Coronary artery (tissue), 2 donors: ENCODE data around the gene UBE2G2.
A peak's percentile ranks its signal among the peaks of the same experiment; 100 is the strongest.

Source experiments
- DNase-seq: peaks from one replicate; pipeline ENCODE4 v3.0.0-alpha.2; 2017; ENCODE audit warnings: low spot score
- H3K27ac ChIP-seq, 2 donors: fragments of 200-600 bp; sonication (generic); one replicate each; pipeline ENCODE4 v1.5.1; 2016 to 2019
- H3K4me3 ChIP-seq: fragments of 200-600 bp; sonication (generic); 2 replicates; pipeline ENCODE4 v1.5.1; 2016; ENCODE audit warnings: mild to moderate bottlenecking, moderate library complexity
- CTCF ChIP-seq: fragments of 200-600 bp; sonication (generic); IDR thresholded peaks from one replicate; pipeline ENCODE4 v1.5.1; 2019; ENCODE audit warnings: antibody characterized with exemption

The UBE2G2 gene

DNA sequence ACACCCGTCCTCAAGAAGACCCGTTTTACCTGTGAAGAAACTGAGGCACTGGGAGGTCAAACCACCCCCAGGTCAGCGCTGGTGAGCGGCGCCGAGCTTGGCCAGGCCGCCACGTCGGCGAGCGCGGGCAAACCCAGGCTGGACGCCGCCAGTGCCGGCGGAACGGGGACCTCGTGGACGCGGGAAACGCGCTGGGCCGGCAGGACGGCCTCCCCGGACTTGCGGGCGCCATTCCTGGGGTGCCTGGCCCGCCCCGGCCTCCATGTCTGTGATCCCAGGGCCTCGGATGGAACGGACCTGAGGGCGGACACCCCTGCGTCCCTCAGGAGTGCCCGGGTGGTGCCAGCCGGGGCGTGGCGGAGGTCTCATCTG, 17.0 kb upstream of the UBE2G2 start:
- no peak for TF ChIP-seq CTCF
- no peak for DNase-seq
- Histone ChIP-seq H3K27ac (peak overlapping the region; percentile 82 to 94), H3K4me3 (peak overlapping the region; percentile 77)

DNA sequence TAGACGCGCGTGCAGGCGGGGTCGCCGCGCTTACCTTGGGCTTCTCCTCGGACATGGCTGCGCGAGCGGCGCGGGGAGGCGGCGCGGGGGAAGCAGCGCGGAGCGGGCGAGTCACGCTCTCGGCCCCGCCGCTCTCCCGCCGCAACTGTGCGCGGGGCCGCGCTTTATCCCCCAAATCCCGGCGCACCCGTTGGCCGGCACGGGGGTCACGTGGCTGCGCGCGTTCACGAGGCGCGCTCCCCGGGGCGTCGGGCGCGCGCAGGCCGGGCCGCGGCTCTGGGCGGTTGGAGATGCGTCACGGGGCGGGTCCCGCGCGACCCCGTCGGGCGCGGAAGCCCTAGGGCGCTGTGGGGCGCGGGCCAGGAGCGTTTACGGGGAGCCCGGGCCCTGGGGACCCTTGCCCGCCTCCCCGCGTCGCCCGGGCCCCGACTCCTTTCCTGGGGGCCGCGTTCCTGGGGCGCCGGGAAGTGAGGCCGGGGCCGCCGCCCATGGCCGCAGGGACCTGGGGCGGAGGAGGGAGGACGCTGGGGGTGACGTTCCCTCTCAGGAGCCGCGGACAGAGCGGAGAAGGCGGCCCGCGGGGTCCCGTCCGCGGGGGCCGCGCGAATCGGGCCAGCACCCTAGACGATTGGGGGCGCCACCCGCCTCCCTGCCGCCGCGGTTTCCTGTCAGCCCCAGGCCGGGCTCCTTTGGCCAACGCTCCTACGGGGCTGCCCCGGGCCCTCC, 16.5 kb upstream of the UBE2G2 start, which contains the start of gene SUMO3:
SUMO3 (minus strand) TSS at position 149 of the 726 bp plus-strand sequence; CDS start at position 55, 94 bp downstream.
- no peak for TF ChIP-seq CTCF
- DNase-seq: peak; percentile 85
- H3K4me3 ChIP-seq: peak within 1 kb of the TSS; percentile 77
- H3K27ac ChIP-seq: peak within 1 kb of the TSS; percentile 82 to 94

DNA sequence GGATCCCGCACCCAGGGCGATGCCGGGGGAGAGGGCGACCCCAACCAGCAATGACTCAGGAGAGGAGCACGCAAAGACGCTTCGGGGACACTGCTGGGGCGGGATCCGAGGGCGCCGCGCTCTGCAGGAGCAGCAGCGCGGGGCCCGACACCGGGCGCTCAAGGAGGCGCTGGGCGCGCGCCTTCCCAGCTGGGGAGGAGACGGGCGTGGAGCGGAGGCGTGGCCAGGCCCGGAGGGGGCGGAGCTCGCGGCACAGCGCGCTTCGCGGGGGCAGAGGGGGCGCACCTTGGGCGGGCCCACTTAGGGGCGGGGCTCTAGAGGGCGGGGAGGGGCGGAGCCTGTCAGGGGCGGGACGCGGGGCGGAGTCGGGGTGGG, 15.9 kb upstream of the UBE2G2 start:
- DNase-seq: peak; percentile 92
- Histone ChIP-seq H3K27ac (peak overlapping the region in 1 of 2 donors; percentile 94), H3K4me3 (peak overlapping the region; percentile 77)
- TF ChIP-seq CTCF: no peak

- no peak for TF ChIP-seq CTCF
- peak overlapping the region; percentile 77 for H3K4me3 ChIP-seq
- no peak for DNase-seq
- H3K27ac ChIP-seq: peak overlapping the region in 1 of 2 donors; percentile 94
Measured at GRCh38 chr21:44816761-44817505, 15.3 kb upstream of the UBE2G2 start.

DNA sequence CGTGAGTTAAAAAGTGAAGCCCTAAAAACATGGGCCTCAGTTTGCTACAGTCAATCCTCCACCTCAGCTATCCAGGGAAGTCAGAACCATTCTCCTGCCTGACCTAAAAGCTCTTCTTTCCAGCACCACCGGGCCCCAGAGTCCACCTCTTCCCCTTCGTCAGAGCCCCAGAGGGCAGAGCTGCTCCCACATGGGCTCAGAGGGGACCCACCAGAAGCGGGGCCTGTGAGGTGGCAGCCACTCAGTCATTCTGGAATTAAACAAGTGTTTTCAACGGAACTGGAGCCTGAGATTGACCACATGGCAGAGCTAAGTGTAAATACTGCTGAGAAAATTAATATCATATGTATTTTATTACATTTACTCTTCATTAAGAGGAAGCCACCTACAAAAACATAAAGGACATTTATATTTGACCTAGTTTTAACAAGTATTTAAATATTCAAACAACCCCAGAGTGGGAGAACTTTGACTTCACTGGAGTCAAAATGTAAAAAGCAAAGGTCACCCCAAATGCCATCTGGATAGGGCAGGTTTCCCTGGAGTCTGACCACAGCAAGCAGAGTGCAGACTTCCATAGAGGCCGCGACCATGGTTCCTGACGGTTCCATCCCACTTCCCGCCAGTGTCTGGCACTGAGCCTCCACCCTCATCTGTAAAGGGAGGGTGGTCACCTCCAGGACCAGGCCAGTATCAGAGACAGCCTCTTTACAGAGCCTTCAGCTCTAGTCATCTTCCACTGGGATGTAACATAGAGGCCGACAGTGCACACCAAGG, 14.4 kb upstream of the UBE2G2 start:
- TF ChIP-seq CTCF: no peak
- peak overlapping the region in 1 of 2 donors; percentile 94 for H3K27ac ChIP-seq
- H3K4me3 ChIP-seq: peak overlapping the region; percentile 77
- no peak for DNase-seq

GRCh38 chr21:44815225-44815624, 13.6 kb upstream of the UBE2G2 start:
- Histone ChIP-seq H3K27ac (peak overlapping the region in 1 of 2 donors; percentile 40), H3K4me3 (no peak overlapping the region)
- TF ChIP-seq CTCF: no peak
- DNase-seq: no peak
